DOHH2 (cell line): ENCODE measurements around the gene GKAP1.
"Not testable (repeated sequence)": the region's sequence is repeated elsewhere in the genome, so short reads cannot be mapped to it uniquely, and the experiment has no call there.

Source experiments
- EZH2phosphoT487 ChIP-seq: fragments of 200-600 bp; sonication (generic); IDR thresholded peaks from 2 replicates; pipeline ENCODE4 v1.6.1; 2017; ENCODE audit warnings: borderline replicate concordance, mild to moderate bottlenecking, antibody characterized with exemption, low read length, moderate library complexity, mixed read lengths
- TF ChIP-seq, protein P1 (sequence below): fragments of 200-600 bp; sonication (generic); IDR thresholded peaks from one replicate; pipeline ENCODE4 v1.5.1; 2014; ENCODE audit warnings: antibody characterized with exemption, mild to moderate bottlenecking, low read depth, low read length; ENCODE audit not compliant: poor library complexity, severe bottlenecking

DNA sequence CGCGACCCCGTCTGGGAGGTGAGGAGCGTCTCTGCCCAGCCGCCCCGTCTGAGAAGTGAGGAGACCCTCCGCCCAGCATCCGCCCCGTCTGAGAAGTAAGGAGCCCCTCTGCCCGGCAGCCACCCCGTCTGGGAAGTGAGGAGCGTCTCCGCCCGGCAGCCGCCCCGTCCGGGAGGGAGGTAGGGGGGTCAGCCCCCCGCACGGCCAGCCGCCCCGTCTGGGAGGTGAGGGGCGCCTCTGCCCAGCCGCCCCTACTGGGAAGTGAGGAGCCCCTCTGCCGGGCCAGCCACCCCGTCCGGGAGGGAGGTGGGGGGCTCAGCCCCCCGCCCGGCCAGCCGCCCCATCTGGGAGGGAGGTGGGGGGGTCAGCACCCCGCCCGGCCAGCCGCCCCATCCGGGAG lies 13.6 kb downstream of the GKAP1 start:
- TF ChIP-seq, protein P1, sequence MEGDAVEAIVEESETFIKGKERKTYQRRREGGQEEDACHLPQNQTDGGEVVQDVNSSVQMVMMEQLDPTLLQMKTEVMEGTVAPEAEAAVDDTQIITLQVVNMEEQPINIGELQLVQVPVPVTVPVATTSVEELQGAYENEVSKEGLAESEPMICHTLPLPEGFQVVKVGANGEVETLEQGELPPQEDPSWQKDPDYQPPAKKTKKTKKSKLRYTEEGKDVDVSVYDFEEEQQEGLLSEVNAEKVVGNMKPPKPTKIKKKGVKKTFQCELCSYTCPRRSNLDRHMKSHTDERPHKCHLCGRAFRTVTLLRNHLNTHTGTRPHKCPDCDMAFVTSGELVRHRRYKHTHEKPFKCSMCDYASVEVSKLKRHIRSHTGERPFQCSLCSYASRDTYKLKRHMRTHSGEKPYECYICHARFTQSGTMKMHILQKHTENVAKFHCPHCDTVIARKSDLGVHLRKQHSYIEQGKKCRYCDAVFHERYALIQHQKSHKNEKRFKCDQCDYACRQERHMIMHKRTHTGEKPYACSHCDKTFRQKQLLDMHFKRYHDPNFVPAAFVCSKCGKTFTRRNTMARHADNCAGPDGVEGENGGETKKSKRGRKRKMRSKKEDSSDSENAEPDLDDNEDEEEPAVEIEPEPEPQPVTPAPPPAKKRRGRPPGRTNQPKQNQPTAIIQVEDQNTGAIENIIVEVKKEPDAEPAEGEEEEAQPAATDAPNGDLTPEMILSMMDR, result not testable (repeated sequence)
- not testable (repeated sequence) for TF ChIP-seq EZH2phosphoT487
